Pancreas (tissue), 10 donors: ENCODE measurements around the gene LDLRAP1. TPM values are rescaled to one million over a fixed set of nuclear protein-coding genes. Genes with fewer than 3 reads are reported as not detected.

ENCODE experiments used
- ATAC-seq, 4 donors: fragments of 200-7000 bp; cut with Tn5 transposase; one replicate each; pipeline versions ENCODE4 v1.8.0 to v1.9.1; 2020; ENCODE audit warnings: mild to moderate bottlenecking in 4 of 4, moderate library complexity in 4 of 4
- DNase-seq, 6 donors: peaks; one replicate each; pipeline ENCODE4 v3.0.0-alpha.2; 2020
- FAIRE-seq: peaks from 2 replicates; lab custom pipeline; 2012; peaks lifted over from hg19 to GRCh38; lab: Jason Lieb, UNC
- H3K27ac ChIP-seq, 4 donors: fragments of 200-600 bp; sonication (generic); 1 replicate in 3 of 4; 2 replicates in 1 of 4; pipeline versions ENCODE4 v1.5.0 to v1.8.0; 2020
- H3K27me3 ChIP-seq, 4 donors: fragments of 200-600 bp; one replicate each; pipeline ENCODE4 v1.8.0; 2021
- H3K36me3 ChIP-seq, 3 donors: fragments of 200-600 bp; sonication (generic) in 1 of 3; one replicate each; pipeline versions ENCODE4 v1.5.0 to v1.8.0; 2020 to 2021
- H3K4me1 ChIP-seq, 3 donors: fragments of 200-600 bp; one replicate each; pipeline ENCODE4 v1.8.0; 2021
- H3K4me3 ChIP-seq, 4 donors: fragments of 200-600 bp; sonication (generic) in 2 of 4; one replicate each; pipeline versions ENCODE4 v1.5.0 to v1.8.0; 2020 to 2021
- H3K9me3 ChIP-seq, 4 donors: fragments of 200-600 bp; one replicate each; pipeline ENCODE4 v1.8.0; 2021
- WGBS, 2 donors: extraction: QIAGEN DNeasy Blood & Tissue Kit; methylation state at CpG; one replicate each; pipeline ENCODE4 v1.1.7; 2013; 5-methylcytosine and 5-hydroxymethylcytosine counted together
- intact Hi-C, 3 donors: fragments of 100-400 bp; cut with DNase I; formaldehyde crosslinking; loops; one replicate each; pipeline versions ENCODE4 v1.11.1 to v1.14.2; 2022
- polyA plus RNA-seq, 2 donors: library from polyadenylated mRNA; stranded (reverse); fragments of 200-250 nt; gene quantifications; one replicate each; pipeline ENCODE4 v1.2.3, GENCODE V29; 2013
- total RNA-seq, 6 donors: library from RNA; stranded (reverse); fragmentation: NEBNext Ultra II Directional in 4 of 6; extraction: Animal tissue kit (Norgen Biotek cat#: 25700) in 4 of 6; gene quantifications; one replicate each; pipeline versions ENCODE4 v1.2.1 to v1.2.4, GENCODE V29; 2021 to 2023
- TF ChIP-seq, protein P1 (sequence below), 4 donors: fragments of 200-600 bp; sonication (generic) in 3 of 4; IDR thresholded peaks; one replicate each; pipeline versions ENCODE4 v1.5.0 to v1.8.0; 2021; ENCODE audit warnings: antibody characterized with exemption in 4 of 4
- donor health status: healthy with polysubstance abuse.
- donor health status: DM: no; HTN: no; CAD: no; lungs with moderate emphysema.
- donor health status: DM: no; HTN: no; CAD: no.
- donor health status: control.
- donor health status: control.
- donor health status: Bipolar disorder and iron deficiency.
- donor health status: DM: yes; HTN: yes; CAD: no.
- donor health status: DM: no; HTN: no; CAD: no.
- donor health status: DM: no; HTN: no; CAD: no.
- donor health status: DM: yes; HTN: yes; CAD: no.

LDLRAP1 gene
- total and polyA plus RNA-seq, 8 donors, result 21.0 to 71.9 (median 23.7) TPM

DNA sequence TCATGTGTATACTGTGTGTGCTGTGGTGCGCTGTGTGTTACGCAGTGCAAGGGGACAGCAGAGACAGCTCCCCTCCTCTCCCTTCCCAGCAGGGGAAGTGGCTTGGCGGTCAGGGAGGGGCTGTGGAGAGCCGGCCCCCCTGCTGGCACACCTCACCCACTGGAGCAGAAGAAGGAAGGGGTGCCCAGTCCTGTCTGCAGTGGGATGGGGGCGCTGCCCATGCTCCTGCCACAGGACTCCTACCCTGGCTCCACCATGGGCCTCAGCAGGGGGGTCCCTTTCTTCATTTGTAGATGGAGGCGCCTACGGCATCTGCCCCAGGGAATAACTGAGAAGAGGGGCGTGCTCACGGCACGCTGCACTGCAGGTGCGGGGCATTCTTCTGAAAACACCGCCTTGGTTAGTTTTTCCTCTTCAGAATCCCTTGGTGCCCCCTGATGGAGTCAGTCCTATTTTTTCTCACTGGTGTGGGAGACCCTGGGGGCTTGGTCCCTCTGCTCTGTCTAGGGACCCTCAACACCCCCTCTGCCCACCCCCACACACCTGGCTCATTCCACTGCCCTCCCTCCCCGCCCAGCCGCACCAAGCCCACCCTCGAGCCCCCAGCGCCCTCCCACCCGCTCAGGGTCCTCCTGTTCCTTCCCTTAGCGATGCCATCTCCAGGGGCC, 13.8 kb upstream of the LDLRAP1 start:
- H3K27ac ChIP-seq, result no peak overlapping the region
- TF ChIP-seq, protein P1, sequence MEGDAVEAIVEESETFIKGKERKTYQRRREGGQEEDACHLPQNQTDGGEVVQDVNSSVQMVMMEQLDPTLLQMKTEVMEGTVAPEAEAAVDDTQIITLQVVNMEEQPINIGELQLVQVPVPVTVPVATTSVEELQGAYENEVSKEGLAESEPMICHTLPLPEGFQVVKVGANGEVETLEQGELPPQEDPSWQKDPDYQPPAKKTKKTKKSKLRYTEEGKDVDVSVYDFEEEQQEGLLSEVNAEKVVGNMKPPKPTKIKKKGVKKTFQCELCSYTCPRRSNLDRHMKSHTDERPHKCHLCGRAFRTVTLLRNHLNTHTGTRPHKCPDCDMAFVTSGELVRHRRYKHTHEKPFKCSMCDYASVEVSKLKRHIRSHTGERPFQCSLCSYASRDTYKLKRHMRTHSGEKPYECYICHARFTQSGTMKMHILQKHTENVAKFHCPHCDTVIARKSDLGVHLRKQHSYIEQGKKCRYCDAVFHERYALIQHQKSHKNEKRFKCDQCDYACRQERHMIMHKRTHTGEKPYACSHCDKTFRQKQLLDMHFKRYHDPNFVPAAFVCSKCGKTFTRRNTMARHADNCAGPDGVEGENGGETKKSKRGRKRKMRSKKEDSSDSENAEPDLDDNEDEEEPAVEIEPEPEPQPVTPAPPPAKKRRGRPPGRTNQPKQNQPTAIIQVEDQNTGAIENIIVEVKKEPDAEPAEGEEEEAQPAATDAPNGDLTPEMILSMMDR (IDR thresholded peaks at IDR 0.05), result no peak
- no peak overlapping the region for H3K4me3 ChIP-seq
- FAIRE-seq, result no peak
- no peaks in the 10 kb centered on the region for H3K9me3 ChIP-seq
- 88 to 89% methylated on average over 16 to 18 of the region's 18 CpGs for WGBS, 2 donors
- no peaks in the 10 kb centered on the region for H3K4me1 ChIP-seq
- DNase-seq, result no peak
- intact Hi-C loops, result no loop called here
- no peak for ATAC-seq
- H3K27me3 ChIP-seq, result no peaks in the 10 kb centered on the region
- H3K36me3 ChIP-seq, result no peaks in the 10 kb centered on the region

DNA sequence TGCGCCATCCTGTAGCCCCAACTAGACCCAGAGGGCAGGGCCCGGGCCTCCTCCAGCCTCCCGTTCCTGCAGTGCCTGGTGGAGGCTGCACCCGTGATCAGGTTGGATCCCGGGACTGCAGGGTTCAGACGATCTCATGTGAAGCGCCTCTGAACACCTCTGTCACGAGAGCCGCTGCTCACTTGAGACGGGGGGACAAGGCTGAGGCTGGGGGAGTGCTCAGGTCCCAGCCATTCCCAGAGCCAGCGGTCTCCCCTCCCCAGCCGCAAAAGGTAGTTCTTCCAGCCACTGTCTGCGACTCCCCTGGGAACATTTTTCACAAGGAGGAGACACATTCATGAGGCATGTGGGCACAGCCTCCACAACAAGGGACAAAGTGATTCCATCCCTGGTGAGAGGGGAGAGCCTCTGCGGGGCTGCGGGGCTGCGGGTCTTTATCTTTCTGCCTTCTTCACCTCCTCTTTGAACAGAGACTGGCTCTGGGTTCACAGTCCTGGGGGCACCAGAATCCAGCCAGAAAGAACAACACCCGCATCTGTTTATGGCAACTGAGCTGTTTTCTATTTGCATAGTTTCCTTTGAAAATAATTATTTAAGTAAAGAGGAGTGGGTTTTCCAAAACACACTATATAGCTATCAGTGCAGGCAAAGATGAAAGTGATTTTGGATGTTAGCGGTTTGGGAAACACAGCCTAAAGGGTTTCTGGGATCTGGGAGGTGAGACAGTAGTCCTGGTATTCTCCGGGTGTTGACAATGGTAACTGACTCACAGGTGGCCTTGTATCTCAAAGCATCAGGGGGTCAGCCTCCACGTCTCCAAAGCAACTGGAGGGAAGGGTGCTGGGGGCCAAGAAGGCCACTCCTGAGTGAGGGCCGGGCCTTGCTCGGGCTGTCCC, 13.0 kb upstream of the LDLRAP1 start:
- H3K4me3 ChIP-seq, result no peak overlapping the region
- TF ChIP-seq, protein P1 (IDR thresholded peaks at IDR 0.05), result no peak
- H3K27ac ChIP-seq, result no peak overlapping the region
- intact Hi-C loops, result no loop called here
- no peaks in the 10 kb centered on the region for H3K36me3 ChIP-seq
- WGBS, 2 donors, result 86 to 90% methylated on average over 22 of the region's 22 CpGs
- DNase-seq (no peak), FAIRE-seq (no peak), ATAC-seq (no peak)
- no peaks in the 10 kb centered on the region for H3K4me1 ChIP-seq
- H3K27me3 ChIP-seq, result no peaks in the 10 kb centered on the region
- no peaks in the 10 kb centered on the region for H3K9me3 ChIP-seq

DNA sequence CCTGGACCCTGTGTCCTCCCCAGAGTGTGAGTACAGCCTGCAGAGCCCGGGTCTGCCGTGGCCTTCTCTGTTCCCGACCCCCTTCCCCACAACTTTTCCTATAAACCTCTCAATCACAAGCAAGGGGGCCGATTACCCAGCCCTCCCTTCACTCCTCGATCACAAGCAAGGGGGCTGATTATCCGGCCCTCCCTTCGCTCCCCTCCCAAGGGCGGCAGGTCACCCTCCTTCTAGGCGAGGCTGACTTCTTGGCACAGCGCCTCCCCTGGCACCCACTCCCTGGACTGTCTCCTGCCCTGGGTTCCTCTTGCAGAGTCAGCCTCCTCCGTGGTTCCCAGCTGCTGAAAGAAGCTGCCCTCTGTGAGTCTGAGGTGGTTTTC, 12.3 kb upstream of the LDLRAP1 start:
- Histone ChIP-seq H3K9me3 (no peaks in the 10 kb centered on the region), H3K36me3 (no peaks in the 10 kb centered on the region), H3K4me3 (no peak overlapping the region), H3K27me3 (no peaks in the 10 kb centered on the region), H3K4me1 (no peaks in the 10 kb centered on the region), H3K27ac (no peak overlapping the region)
- intact Hi-C loops, result no loop called here
- DNase-seq (no peak), ATAC-seq (no peak), FAIRE-seq (no peak)
- WGBS, 2 donors, result 68 to 75% methylated on average over 11 of the region's 11 CpGs
- TF ChIP-seq, protein P1 (IDR thresholded peaks at IDR 0.05), result no peak

DNA sequence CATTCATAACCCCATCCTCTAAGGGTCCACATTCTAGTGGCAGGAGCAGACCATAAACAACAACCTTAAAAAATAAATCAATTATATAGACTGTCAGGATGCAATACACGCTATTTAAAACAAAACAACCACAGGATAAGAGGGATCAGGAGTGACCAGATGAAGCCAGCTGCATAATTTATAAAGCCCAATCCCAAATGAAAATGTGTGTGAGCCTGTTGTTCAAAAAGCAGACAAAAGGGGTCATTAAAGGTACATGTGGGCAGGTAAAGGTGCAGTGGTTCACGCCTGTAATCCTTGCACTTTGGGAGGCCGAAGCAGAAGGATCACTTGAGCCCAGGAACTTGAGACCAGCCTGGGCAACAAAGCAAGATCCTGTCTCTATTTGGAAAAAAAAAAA, 10.4 kb upstream of the LDLRAP1 start:
- Histone ChIP-seq H3K4me1 (no peaks in the 10 kb centered on the region), H3K9me3 (no peaks in the 10 kb centered on the region), H3K4me3 (no peak overlapping the region), H3K27ac (no peak overlapping the region), H3K27me3 (no peaks in the 10 kb centered on the region), H3K36me3 (no peaks in the 10 kb centered on the region)
- ATAC-seq (no peak), DNase-seq (no peak), FAIRE-seq (no peak)
- 91 to 93% methylated on average over 3 of the region's 3 CpGs for WGBS, 2 donors
- TF ChIP-seq, protein P1 (IDR thresholded peaks at IDR 0.05), result no peak
- intact Hi-C loops, result no loop called here
